GM12878 (cell line): Measurements from ENCODE around the gene GPC6. TPM values are rescaled to one million over a fixed set of nuclear protein-coding genes. Genes with fewer than 3 reads are reported as not detected.

Source experiments
- ATF7 ChIP-seq: fragments of 450-650 bp; IDR thresholded peaks from 2 replicates; pipeline ENCODE4 v1.6.1; 2016; ENCODE audit warnings: low read depth, mild to moderate bottlenecking
- NFYA ChIP-seq: IDR thresholded peaks from 2 replicates; pipeline ENCODE4 v1.6.1; 2011; ENCODE audit warnings: low read depth, mild to moderate bottlenecking, low read length, improper control_type of control experiment, borderline replicate concordance
- RBBP5 ChIP-seq: fragments of 200-600 bp; sonication (generic); conservative IDR thresholded peaks from 2 replicates; pipeline ENCODE4 v1.6.1; 2016
- TCF3 ChIP-seq: IDR thresholded peaks from 2 replicates; pipeline ENCODE4 v1.6.1; 2012; ENCODE audit warnings: low read depth, mild to moderate bottlenecking, low read length, borderline replicate concordance; ENCODE audit not compliant: insufficient read depth
- USF2 ChIP-seq: IDR thresholded peaks from 2 replicates; pipeline ENCODE4 v1.6.1; 2011; ENCODE audit warnings: low read depth, low read length, improper control_type of control experiment, borderline replicate concordance
- ZNF622 ChIP-seq: fragments of 450-650 bp; IDR thresholded peaks from 2 replicates; pipeline ENCODE4 v1.6.1; 2017; ENCODE audit warnings: mild to moderate bottlenecking, inconsistent platforms
- polyA plus RNA-seq, 11 experiments: library from polyadenylated mRNA; depleted of rRNA in 4 of 11; unstranded in 6 of 11; stranded (reverse) in 5 of 11; fragments of >200 nt; fragmentation: Nextera tagmentation in 4 of 11; fragmentation: Illumina TruSeq in 1 of 11; extraction: Ambion mirVana in 4 of 11; extraction: Trizol in 1 of 11; gene quantifications; 1 replicate in 1 of 11; 2 replicates in 10 of 11; pipeline versions ENCODE4 v1.2.1 to v1.2.3, GENCODE V29; 2011 to 2016; ENCODE audit warnings: inconsistent platforms in 2 of 11, missing spikeins in 2 of 11, low read depth in 1 of 11
- total RNA-seq, 4 experiments: library from RNA; depleted of rRNA in 3 of 4; stranded (reverse); fragments of >200 nt in 3 of 4; fragmentation: Illumina TruSeq in 1 of 4; extraction: Trizol in 1 of 4; gene quantifications; 2 replicates each; pipeline versions ENCODE4 v1.2.1 to v1.2.3, GENCODE V29; 2013 to 2021
- TF ChIP-seq, protein P1 (sequence below), 3 experiments: IDR thresholded peaks in 2 of 3; conservative IDR thresholded peaks in 1 of 3; 2 replicates each; pipeline ENCODE4 v1.5.1; 2011; ENCODE audit warnings: low read depth in 3 of 3, low read length in 3 of 3, mild to moderate bottlenecking in 3 of 3, control low read depth in 2 of 3, moderate library complexity in 2 of 3, inconsistent platforms in 1 of 3, mixed read lengths in 1 of 3; ENCODE audit not compliant: control insufficient read depth in 2 of 3, insufficient read depth in 1 of 3; ENCODE audit errors: extremely low read depth in 1 of 3
- TF ChIP-seq, protein P2 (sequence below): fragments of 450-650 bp; IDR thresholded peaks from 2 replicates; pipeline ENCODE4 v1.6.1; 2017; ENCODE audit warnings: mild to moderate bottlenecking, moderate library complexity

GPC6 gene
- total and polyA plus RNA-seq, 10 of the 15 experiments (the other 5 are each of a cell fraction or from before 2014, with no cell fraction given) = 0.03 to 0.04 (median 0.03) TPM; not detected in 7

GRCh38 chr13:94088742-94089141 is 862.1 kb downstream of the GPC6 start (continued):
- TF ChIP-seq, protein P1, sequence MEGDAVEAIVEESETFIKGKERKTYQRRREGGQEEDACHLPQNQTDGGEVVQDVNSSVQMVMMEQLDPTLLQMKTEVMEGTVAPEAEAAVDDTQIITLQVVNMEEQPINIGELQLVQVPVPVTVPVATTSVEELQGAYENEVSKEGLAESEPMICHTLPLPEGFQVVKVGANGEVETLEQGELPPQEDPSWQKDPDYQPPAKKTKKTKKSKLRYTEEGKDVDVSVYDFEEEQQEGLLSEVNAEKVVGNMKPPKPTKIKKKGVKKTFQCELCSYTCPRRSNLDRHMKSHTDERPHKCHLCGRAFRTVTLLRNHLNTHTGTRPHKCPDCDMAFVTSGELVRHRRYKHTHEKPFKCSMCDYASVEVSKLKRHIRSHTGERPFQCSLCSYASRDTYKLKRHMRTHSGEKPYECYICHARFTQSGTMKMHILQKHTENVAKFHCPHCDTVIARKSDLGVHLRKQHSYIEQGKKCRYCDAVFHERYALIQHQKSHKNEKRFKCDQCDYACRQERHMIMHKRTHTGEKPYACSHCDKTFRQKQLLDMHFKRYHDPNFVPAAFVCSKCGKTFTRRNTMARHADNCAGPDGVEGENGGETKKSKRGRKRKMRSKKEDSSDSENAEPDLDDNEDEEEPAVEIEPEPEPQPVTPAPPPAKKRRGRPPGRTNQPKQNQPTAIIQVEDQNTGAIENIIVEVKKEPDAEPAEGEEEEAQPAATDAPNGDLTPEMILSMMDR (IDR thresholded peaks at IDR 0.05 in 2 of 3, conservative IDR thresholded peaks at IDR 0.05 in 1 of 3; ENCODE audit: control insufficient read depth in 2 of 3, extremely low read depth in 1 of 3, insufficient read depth in 1 of 3, low read depth in 3 of 3, low read length in 3 of 3) = no peak
- TF ChIP-seq ATF7 = no peak
- no peak for TF ChIP-seq ZNF622
- TF ChIP-seq, protein P2, sequence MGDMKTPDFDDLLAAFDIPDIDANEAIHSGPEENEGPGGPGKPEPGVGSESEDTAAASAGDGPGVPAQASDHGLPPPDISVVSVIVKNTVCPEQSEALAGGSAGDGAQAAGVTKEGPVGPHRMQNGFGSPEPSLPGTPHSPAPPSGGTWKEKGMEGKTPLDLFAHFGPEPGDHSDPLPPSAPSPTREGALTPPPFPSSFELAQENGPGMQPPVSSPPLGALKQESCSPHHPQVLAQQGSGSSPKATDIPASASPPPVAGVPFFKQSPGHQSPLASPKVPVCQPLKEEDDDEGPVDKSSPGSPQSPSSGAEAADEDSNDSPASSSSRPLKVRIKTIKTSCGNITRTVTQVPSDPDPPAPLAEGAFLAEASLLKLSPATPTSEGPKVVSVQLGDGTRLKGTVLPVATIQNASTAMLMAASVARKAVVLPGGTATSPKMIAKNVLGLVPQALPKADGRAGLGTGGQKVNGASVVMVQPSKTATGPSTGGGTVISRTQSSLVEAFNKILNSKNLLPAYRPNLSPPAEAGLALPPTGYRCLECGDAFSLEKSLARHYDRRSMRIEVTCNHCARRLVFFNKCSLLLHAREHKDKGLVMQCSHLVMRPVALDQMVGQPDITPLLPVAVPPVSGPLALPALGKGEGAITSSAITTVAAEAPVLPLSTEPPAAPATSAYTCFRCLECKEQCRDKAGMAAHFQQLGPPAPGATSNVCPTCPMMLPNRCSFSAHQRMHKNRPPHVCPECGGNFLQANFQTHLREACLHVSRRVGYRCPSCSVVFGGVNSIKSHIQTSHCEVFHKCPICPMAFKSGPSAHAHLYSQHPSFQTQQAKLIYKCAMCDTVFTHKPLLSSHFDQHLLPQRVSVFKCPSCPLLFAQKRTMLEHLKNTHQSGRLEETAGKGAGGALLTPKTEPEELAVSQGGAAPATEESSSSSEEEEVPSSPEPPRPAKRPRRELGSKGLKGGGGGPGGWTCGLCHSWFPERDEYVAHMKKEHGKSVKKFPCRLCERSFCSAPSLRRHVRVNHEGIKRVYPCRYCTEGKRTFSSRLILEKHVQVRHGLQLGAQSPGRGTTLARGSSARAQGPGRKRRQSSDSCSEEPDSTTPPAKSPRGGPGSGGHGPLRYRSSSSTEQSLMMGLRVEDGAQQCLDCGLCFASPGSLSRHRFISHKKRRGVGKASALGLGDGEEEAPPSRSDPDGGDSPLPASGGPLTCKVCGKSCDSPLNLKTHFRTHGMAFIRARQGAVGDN = no peak
- no peak for TF ChIP-seq USF2
- no peak for TF ChIP-seq NFYA
- TF ChIP-seq TCF3 = no peak
- no peak for TF ChIP-seq RBBP5
